A549 (cell line): ENCODE results near the gene AKT1S1.

Experiments used
- CBX8 ChIP-seq: fragments of 200-600 bp; sonication (generic); IDR thresholded peaks from 2 replicates; pipeline ENCODE4 v1.6.1; 2016
- MYC ChIP-seq: IDR thresholded peaks from 2 replicates; pipeline ENCODE4 v1.6.1; 2012; ENCODE audit warnings: mild to moderate bottlenecking, inconsistent platforms, low read length, improper control_type of control experiment, borderline replicate concordance
- NR3C1 ChIP-seq: fragments of >200 bp; sonication (Bioruptor Twin); formaldehyde crosslinking; IDR thresholded peaks from 3 replicates; pipeline ENCODE4 v1.6.1; 2017
- TF ChIP-seq, protein P1 (sequence below): fragments of >200 bp; sonication (Bioruptor Twin); formaldehyde crosslinking; IDR thresholded peaks from 3 replicates; pipeline ENCODE4 v1.5.1; 2016

DNA sequence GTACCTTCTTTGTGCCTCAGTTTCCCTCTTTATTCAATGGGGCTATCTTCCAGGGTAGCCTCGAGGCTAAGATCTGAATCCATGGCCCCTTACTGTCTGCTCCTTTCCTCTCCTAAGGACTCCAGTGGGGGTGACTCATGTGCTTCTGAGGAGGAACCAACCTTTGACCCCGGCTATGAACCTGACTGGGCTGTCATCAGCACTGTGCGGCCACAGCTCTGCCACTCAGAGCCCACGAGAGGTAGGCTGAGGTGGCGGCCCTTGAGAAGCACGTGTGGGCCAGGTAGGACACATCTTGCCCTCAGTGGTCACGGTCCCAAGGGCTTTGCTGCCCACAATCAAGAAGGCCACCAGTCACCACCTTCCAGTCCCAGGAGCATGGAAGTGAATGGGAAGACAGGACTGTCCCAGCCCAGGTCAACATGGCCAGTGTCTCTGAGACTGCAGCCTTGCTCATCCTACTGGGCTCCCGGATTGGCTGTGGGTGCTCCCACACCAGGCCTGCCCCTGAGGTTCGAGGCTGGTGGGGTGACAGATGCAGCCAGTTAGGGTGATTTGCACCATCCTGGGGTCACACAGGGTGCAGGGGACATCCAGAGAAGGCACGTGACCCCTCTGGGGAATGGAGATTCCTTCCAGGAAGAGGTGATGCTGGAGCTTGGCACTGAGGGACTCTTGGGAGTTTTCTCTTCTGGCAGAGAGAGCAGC, 3.2 kb upstream of the AKT1S1 start:
- TF ChIP-seq MYC: no peak
- TF ChIP-seq, protein P1, sequence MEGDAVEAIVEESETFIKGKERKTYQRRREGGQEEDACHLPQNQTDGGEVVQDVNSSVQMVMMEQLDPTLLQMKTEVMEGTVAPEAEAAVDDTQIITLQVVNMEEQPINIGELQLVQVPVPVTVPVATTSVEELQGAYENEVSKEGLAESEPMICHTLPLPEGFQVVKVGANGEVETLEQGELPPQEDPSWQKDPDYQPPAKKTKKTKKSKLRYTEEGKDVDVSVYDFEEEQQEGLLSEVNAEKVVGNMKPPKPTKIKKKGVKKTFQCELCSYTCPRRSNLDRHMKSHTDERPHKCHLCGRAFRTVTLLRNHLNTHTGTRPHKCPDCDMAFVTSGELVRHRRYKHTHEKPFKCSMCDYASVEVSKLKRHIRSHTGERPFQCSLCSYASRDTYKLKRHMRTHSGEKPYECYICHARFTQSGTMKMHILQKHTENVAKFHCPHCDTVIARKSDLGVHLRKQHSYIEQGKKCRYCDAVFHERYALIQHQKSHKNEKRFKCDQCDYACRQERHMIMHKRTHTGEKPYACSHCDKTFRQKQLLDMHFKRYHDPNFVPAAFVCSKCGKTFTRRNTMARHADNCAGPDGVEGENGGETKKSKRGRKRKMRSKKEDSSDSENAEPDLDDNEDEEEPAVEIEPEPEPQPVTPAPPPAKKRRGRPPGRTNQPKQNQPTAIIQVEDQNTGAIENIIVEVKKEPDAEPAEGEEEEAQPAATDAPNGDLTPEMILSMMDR: no peak
- TF ChIP-seq NR3C1: no peak
- no peak for TF ChIP-seq CBX8
